Activated T-cell treated with anti-CD3 and anti-CD28 coated beads for 4 hours (primary cell): ENCODE data around the gene PPY.
"Not testable (repeated sequence)": the region's sequence is repeated elsewhere in the genome, so short reads cannot be mapped to it uniquely, and the experiment has no call there.

ENCODE experiments used
- DNase-seq: peaks from one replicate; pipeline ENCODE4 v3.0.0-alpha.2; 2020

PPY gene

GRCh38 chr17:43942051-43942685 is at the start of gene PPY:
PPY (minus strand) TSS chr17:43942476; CDS start chr17:43941654, 822 bp downstream.
- DNase-seq, result no peak

- DNase-seq, result no peak
Measured at GRCh38 chr17:43988301-43988700, 46.0 kb upstream of the PPY start.

GRCh38 chr17:43987131-43988021 is 45.1 kb upstream of the PPY start:
- DNase-seq, result no peak

- DNase-seq, result no peak
Measured at GRCh38 chr17:43986225-43986981, 44.1 kb upstream of the PPY start.

GRCh38 chr17:43984521-43984920 is 42.2 kb upstream of the PPY start:
- DNase-seq, result no peak

- DNase-seq, result no peak
Measured at GRCh38 chr17:43983515-43984411, 41.5 kb upstream of the PPY start.

GRCh38 chr17:43983196-43983514 is 40.9 kb upstream of the PPY start:
- DNase-seq, result no peak

- DNase-seq, result no peak
Measured at GRCh38 chr17:43982171-43982570, 39.9 kb upstream of the PPY start.

GRCh38 chr17:43979671-43980070 is 37.4 kb upstream of the PPY start:
- DNase-seq, result no peak

GRCh38 chr17:43979011-43979410 is 36.7 kb upstream of the PPY start:
- DNase-seq, result no peak

- DNase-seq, result no peak
Measured at GRCh38 chr17:43978078-43978477, 35.8 kb upstream of the PPY start.

GRCh38 chr17:43976963-43977837 is 34.9 kb upstream of the PPY start:
- no peak for DNase-seq

- DNase-seq, result no peak
Measured at GRCh38 chr17:43975898-43976297, 33.6 kb upstream of the PPY start.

- no peak for DNase-seq
Measured at GRCh38 chr17:43974382-43975266, 32.3 kb upstream of the PPY start.

- not testable (repeated sequence) for DNase-seq
Measured at GRCh38 chr17:43972444-43973212, 30.4 kb upstream of the PPY start.

GRCh38 chr17:43971436-43971835 is 29.2 kb upstream of the PPY start:
- not testable (repeated sequence) for DNase-seq

- DNase-seq, result no peak
Measured at GRCh38 chr17:43970366-43970765, 28.1 kb upstream of the PPY start.

GRCh38 chr17:43967251-43967875 is 25.1 kb upstream of the PPY start:
- DNase-seq, result no peak

GRCh38 chr17:43966276-43966675 is 24.0 kb upstream of the PPY start:
- no peak for DNase-seq
